Medulla oblongata (tissue), 1 donor: ENCODE data around the gene PDIK1L.
A peak's percentile ranks its signal among the peaks of the same experiment; 100 is the strongest.

Experiments used
- DNase-seq: peaks from one replicate; pipeline ENCODE4 v3.0.0-alpha.2; 2015; ENCODE audit errors: extremely low spot score

The PDIK1L gene

DNA sequence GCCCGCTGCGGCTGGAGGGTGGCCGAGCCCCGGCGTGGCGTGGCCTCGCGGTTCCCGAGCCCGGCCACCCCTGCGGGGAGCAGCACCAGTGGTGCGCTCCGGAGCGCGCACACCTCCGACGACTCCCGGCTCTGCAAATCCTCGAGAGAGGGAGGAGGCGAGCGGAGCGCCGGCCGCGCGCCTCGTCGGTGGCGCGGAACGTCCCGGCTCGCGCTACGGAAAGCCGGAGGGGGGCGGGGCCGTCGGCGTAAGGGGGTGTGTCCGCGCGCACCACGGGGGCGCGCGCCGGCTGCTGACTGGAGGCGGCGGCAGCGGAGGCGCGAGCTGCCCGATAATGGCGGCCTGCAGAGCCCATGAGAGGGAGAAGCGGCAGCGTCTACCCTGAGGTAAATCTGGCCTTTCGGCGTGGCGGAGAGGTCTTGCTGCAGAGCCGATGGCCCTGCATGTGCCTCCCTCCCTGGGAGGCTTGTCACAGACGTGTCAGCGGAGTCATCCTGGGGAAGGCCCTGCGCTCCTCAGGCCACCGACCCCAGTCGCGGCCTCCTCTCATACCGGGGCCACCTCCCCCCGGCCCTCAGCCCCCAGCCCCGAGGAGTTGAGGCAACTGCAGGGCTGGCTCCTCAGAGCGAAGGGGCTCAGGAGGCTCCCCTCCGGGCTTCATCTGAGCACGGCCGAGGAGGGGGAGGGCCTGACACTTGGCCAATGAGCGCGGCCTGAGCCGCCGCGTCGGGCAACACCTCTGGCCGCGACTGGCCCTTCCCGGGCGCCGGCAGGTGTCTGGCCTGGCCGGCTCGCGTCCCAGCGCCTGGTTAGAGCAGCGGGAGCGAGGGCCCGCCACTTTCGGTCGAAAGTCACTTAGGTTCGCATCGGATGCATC is at the start of gene PDIK1L:
Gene PDIK1L, plus strand, starts transcription at position 295 of the 877 bp plus-strand sequence. CDS start 2,485 bp downstream, outside the sequence.
- peak; percentile 94 for DNase-seq

DNA sequence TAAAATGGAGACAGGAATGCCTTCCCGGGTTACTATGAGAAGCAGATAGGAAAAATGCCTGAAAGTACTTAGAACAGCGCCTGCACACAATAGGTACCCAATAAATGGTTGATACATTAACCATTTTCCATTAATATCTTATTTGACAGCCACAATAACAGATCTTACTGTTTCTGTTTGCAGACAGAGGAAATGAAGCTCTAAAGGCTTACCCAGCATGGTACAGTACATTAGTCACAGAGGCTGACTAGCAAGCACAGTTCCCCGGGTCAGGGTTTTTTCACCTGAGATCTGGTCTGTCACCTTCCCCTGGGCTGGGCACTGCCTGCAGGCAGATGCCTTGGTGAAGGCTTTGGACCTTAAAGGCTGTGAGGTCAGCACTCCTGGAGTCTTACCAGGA is 47.1 kb upstream of the PDIK1L start:
- DNase-seq: no peak

GRCh38 chr1:26066160-26066559 is 45.5 kb upstream of the PDIK1L start:
- no peak for DNase-seq

GRCh38 chr1:26066857-26067256 is 44.8 kb upstream of the PDIK1L start:
- no peak for DNase-seq

DNA sequence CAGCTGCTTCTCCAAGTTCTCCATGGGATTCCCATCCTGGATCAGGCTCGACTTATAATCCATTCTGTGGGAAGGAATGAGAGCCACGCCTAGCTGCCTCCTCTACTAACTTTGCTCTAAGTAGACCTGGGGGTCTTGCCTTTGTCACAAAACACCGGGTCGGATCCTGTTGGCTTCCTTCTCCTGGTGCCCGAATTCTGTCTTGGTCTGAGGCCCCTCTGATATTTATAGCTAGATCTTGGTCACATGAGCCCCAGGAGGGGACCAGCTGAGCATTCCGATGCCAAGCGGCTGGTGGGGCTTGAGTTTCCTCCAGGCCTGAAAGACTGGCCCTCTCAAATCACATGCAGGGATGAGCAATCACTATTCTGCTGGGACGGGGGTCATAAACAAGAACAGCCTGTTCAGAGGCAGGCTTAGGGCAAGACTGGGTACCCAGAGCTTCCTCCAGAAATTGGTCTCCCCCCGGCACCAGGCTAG is 44.2 kb upstream of the PDIK1L start, which contains the start of gene TRIM63:
Gene TRIM63, minus strand, starts transcription at position 199 of the 480 bp plus-strand sequence. Its CDS starts 136 bp downstream, at position 63.
- no peak for DNase-seq

DNA sequence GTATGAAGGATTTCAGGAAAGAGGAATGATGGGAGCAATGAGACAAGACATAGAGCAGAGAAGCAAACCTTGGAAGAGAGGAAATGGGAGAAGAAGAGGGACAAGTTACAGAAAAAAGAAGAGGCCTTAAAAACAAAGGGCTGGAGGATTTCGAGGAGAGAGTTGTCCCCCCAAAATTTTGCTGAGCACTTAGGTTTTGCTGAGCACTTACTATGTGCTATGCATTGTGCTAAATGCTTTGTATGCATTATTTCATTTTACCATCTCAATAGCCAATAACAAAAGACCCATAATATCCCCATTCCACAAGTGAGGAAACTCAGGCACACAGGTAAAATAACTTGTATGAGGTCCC is 41.7 kb upstream of the PDIK1L start:
- no peak for DNase-seq

GRCh38 chr1:26070296-26070962 is 41.2 kb upstream of the PDIK1L start:
- DNase-seq: no peak

GRCh38 chr1:26070963-26071342 is 40.7 kb upstream of the PDIK1L start:
- DNase-seq: no peak

DNA sequence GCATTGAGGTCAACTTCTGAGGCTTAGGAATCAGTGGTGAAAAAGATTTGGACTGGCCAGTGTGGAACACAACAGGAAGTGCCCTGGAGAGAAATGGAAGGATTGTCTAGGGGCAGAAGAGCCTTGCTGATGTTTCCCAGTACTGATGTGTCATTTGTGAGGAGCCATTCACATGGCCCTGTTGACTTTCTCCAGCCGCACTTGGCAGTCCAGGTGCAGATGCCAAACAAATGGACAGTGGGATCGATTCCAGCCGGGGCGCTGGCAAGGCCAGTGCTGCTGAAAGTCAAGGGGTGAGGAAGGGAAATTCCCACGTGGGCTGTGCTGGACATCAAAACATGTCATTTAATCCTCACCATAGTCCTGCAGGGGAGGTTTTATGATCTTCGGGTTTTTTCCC is 39.3 kb upstream of the PDIK1L start:
- no peak for DNase-seq

DNA sequence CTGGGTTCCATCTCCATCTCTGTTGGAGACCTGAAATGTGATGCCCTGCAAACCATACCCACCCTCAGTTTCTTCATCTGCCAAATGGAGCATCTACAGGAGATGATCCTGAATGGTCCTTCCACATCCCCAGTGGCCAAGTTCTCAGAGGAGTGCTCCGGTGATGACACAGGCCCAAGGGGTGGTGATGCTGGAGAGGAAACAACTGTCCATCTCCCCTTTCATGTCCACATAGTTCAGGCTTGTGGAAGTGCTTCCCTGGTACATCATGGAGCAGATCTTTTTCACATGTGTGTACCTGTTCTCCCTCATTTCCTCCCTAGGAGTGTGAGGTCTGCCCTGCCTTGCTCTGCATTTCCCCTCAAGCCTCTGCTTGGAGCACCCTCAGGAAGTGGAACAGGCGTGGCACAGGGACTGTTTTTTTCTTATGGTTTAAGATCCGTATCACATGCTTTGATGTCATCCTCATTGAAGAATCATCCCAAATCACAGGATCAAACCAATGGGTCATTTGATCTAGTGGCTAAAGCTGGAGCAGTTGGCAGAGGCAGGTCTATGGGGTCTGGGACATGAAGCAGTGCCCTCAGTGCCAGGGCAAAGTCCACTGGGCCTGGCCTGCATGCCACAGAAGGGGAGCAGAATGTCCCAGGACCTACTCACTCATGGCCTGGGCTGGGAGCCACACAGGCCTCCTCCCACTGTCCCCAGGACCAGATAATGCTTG is 36.0 kb upstream of the PDIK1L start:
- DNase-seq: no peak

- DNase-seq: no peak
Observed at GRCh38 chr1:26077524-26077923, 34.1 kb upstream of the PDIK1L start.

DNA sequence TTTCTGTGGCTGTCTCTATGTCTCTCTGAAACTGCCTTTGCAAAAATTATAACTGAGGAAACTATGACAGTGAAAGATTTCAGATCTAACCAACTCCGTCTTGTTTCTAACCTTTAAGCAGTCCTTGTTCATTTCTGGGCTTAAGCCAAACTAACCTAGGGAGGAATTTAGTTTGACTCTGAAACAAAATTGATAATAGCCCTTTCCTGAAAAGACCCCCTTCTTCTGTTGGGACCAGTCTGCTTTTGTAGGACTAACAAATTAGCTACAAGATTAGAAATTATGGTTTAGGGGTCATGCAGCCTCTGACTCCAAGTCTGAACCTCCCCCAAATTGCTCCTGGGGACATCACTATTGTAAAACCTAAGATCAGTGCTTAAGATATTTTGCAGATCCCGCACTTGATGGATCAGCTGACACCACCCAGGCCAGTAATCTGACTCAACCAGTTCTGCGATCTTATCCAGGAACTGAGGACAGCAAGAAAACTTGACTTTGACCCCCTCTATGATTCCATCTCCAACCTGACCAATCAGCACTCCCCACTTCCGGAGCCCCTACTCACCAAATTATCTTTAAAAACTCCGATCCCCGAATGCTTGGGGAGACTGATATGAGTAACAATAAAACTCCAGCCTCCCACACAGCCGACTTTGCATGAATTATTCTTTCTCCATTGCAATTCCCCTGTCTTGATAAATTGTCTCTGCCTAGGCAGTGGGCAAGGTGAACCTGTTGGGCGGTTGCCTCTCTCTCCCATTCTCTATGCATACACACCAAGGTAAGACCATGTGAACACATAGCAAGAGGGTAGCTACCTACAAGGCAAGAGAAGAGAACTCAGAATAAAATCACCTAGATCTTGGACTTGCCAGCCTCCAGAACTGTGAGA is 33.1 kb upstream of the PDIK1L start:
- DNase-seq: no peak

- DNase-seq: no peak
Observed at GRCh38 chr1:26079178-26079563, 32.5 kb upstream of the PDIK1L start.

DNA sequence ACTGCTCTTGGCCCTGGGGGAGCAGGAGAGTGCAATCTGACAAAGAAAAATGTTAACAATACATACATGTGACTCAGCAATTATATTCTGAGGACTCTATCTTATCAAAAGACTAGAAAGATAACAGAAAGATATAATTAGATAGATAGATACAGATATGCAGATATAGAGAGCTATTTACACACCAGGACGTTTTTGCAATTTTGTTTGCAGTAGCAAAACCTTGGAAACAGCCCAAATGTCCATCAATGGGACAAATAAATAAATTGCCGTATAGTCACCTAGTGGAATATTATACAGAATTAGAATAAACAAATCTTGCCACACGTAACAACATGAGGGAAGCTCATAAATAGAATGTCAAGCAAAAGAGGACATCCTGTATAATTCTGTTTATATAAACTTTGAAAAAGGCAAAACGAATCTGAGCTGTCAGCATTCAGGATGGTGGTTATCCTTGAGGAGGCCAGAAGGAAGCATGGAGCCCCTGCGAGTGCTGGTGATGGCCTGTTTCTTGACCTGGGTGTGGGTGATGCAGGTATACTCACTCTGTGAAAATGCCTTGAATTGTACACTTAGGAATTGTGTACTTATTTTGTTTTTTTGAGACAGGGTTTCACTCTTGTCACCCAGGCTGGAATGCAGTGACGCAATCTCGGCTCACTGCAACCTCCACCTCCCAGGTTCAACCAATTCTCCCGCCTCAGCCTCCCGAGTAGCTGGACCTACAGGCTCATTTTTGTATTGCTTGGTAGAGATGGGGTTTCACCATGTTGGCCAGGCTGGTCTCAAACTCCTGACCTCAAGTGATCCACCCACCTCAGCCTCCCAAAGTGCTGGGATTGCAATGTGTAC is 31.4 kb upstream of the PDIK1L start:
- no peak for DNase-seq

DNA sequence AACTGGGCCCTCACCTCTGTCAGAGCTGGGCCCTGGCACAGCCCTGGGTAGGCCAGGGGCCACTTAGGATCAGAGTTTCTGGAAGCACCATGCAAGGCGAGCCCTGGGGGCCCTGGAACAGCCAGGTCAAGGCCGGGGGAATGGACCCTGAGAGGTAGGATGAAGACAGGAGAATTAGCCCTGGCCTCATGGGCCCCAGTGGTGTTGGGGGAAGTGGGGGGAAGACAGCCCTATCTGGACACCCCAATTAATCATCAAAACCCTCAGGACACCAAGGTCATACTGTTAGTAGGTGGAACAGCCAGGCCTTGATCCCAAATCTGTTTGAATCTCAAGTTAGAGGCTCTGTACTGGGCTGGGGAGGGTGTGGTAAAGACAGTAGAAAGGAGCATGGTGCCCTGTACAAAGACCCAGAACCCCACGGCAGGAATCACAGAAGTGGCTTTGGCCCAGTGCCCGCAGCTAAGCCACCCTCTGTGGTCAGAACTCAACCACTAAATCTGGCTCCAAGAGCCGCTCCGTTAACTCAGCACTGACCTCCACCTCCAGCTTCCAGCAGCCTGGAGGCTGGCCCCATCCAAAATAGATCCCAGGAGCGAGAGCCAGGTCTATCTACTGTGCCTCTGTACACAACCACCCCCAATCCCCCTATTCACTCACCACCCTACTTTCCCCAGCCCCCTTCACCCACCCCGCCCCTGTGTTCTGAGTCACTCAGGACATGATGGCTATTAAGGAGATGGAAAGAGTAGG is 30.2 kb upstream of the PDIK1L start:
- no peak for DNase-seq

DNA sequence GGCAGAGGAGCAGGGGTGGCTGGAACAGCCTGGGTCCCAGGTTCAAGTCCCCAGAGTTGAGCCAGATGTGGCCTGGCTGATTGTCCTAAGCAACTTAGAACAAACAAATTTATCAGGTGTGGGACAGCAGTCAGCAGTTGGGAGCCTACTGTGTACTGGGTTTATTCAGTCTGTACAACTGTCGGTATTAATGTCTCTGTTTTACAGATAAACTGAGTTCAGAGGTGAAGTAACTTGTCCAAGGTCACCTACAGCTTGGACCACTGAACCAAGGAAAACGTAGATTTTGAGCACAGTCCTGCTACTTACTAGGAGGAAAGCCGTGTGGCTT is 29.6 kb upstream of the PDIK1L start:
- DNase-seq: no peak

DNA sequence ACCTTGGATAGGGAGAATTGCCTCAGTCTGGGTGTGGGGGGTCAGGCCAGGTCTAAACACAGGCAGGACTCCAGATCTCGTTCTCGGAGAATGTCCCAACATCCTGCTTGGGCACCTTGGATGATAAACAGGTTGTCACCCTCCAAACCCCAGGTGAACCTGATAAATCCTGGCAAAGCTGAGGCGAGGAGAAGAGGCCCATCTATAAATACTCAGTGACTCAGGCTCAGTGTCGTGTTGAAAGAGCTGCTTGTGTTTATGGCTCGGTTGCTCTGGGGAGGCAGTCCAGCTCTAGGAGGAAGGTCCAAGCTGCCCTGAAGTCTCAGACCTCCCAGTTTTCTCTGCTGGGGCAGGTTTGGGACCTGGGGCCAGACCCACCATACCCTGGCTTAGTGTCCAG is 28.4 kb upstream of the PDIK1L start:
- DNase-seq: no peak

DNA sequence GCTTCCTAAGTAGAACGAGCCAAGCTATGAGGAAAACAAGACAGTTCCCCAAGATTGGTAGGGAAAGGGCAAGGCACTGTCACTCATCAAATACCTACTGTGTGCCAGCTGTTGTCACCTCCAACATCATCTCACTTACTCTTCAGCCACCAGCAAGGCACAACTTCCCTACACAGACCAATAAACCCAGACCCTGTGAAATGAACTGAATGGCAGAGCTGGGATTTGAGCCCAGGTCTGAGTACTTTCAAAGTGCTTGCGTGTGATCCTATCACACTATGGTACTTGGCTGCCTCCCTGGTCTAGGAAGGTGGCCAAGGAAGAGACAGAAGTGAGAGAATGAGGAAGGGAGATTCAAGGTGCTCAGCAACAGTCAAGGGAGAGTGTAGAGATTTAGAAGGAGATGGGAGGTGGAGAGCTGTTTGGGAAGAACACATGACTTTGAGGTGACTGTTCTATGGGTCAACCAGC is 27.5 kb upstream of the PDIK1L start:
- DNase-seq: no peak

- DNase-seq: no peak
Observed at GRCh38 chr1:26084844-26085243, 26.8 kb upstream of the PDIK1L start.

GRCh38 chr1:26089125-26089524 is 22.5 kb upstream of the PDIK1L start:
- DNase-seq: no peak
